Lung (tissue), 12 donors: ENCODE results near the gene GRXCR1. TPM values are rescaled to one million over a fixed set of nuclear protein-coding genes. Genes with fewer than 3 reads are reported as not detected.

Source experiments
- ATAC-seq: fragments of 200-7000 bp; cut with Tn5 transposase; one replicate; pipeline ENCODE4 v1.9.1; 2020; ENCODE audit warnings: moderate number of reproducible peaks; ENCODE audit not compliant: insufficient read depth, low FRiP score
- DNase-seq, 3 donors: peaks; one replicate each; pipeline ENCODE4 v3.0.0-alpha.2; 2013 to 2017
- H3K27ac ChIP-seq, 2 donors: one replicate each; pipeline ENCODE4 v1.5.1; 2013; ENCODE audit warnings: mild to moderate bottlenecking in 2 of 2, moderate library complexity in 2 of 2, control low read depth in 1 of 2, inconsistent platforms in 1 of 2, low read depth in 1 of 2, low read length in 1 of 2
- H3K27me3 ChIP-seq, 3 donors: one replicate each; pipeline ENCODE4 v1.5.1; 2013; ENCODE audit warnings: low read length in 2 of 3; ENCODE audit not compliant: control insufficient read depth in 3 of 3, insufficient read depth in 3 of 3
- H3K36me3 ChIP-seq, 4 donors: one replicate each; pipeline ENCODE4 v1.5.1; 2013; ENCODE audit warnings: low read length in 4 of 4, mild to moderate bottlenecking in 1 of 4, moderate library complexity in 1 of 4; ENCODE audit not compliant: control insufficient read depth in 4 of 4, insufficient read depth in 4 of 4
- H3K4me1 ChIP-seq, 5 donors: one replicate each; pipeline ENCODE4 v1.5.1; 2013; ENCODE audit warnings: low read length in 5 of 5, mild to moderate bottlenecking in 2 of 5, moderate library complexity in 1 of 5; ENCODE audit not compliant: control insufficient read depth in 5 of 5, insufficient read depth in 5 of 5
- H3K4me3 ChIP-seq: one replicate; pipeline ENCODE4 v1.5.1; 2013; ENCODE audit warnings: mild to moderate bottlenecking, control low read depth, moderate library complexity
- H3K9ac ChIP-seq, 2 donors: one replicate each; pipeline ENCODE4 v1.5.1; 2013; ENCODE audit warnings: low read length in 2 of 2, control low read depth in 1 of 2; ENCODE audit not compliant: insufficient read depth in 1 of 2
- H3K9me3 ChIP-seq, 4 donors: one replicate each; pipeline ENCODE4 v1.5.1; 2013; ENCODE audit warnings: low read length in 3 of 4, mild to moderate bottlenecking in 1 of 4, moderate library complexity in 1 of 4; ENCODE audit not compliant: control insufficient read depth in 4 of 4, insufficient read depth in 3 of 4
- CTCF ChIP-seq: IDR thresholded peaks from 2 replicates; pipeline ENCODE4 v1.5.1; 2012; ENCODE audit warnings: mild to moderate bottlenecking; ENCODE audit errors: control extremely low read depth, extremely low read depth
- WGBS, 2 donors: extraction: QIAGEN DNeasy Blood & Tissue Kit; methylation state at CpG; one replicate each; pipeline ENCODE4 v1.1.7; 2013; 5-methylcytosine and 5-hydroxymethylcytosine counted together
- polyA plus RNA-seq, 2 donors: library from polyadenylated mRNA; stranded (reverse); fragments of 200-250 nt; gene quantifications; one replicate each; pipeline ENCODE4 v1.2.1, GENCODE V29; 2013
- total RNA-seq, 2 donors: library from RNA; depleted of rRNA in 1 of 2; stranded (reverse); fragments of >200 nt in 1 of 2; gene quantifications; one replicate each; pipeline ENCODE4 v1.2.1, GENCODE V29; 2014 to 2021
- donor health status: control.
- donor health status: control.
- donor health status: Bipolar disorder and iron deficiency.
- donor health status: healthy.
- donor health status: DM: yes; HTN: yes; CAD: no.

GRXCR1 gene
- total and polyA plus RNA-seq, 4 donors: not detected

- Histone ChIP-seq H3K36me3 (no peaks in the 10 kb centered on the region), H3K27me3 (no peaks in the 10 kb centered on the region), H3K9me3 (peaks cover 0 to 1% (median 0%) of the 10 kb centered on the region in 4 donors), H3K9ac (no peak overlapping the region), H3K4me1 (no peaks in the 10 kb centered on the region), H3K4me3 (no peak overlapping the region), H3K27ac (no peak overlapping the region)
- DNase-seq: no peak
- no peak for TF ChIP-seq CTCF
- ATAC-seq: no peak
- 65 to 67% methylated on average over 6 of the region's 6 CpGs for WGBS, 2 donors
These were observed 14.6 kb downstream of the GRXCR1 start for GRCh38 chr4:42906891-42907759.

DNA sequence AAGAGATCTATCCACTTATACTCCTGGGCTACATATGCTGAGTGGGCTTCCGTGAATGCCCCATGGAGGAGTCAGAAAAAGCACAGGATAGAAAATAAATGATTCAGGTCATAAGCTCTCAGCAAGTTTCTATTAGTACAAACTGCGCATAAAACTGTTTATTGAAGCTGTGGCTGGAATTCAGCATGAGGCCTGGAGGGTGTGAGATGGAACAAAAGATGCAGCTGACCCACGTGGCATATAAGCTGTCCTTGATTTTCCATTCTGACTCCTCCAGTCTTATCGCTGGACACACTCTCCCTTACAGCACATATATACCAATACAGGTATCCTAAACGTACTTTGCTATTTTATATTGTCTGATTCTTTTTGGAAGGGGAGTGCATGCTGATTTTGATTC, 17.9 kb downstream of the GRXCR1 start:
- ATAC-seq: no peak
- H3K27ac ChIP-seq: no peak overlapping the region
- no peak for TF ChIP-seq CTCF
- no peaks in the 10 kb centered on the region for H3K4me1 ChIP-seq
- DNase-seq: no peak
- H3K9ac ChIP-seq: no peak overlapping the region
- H3K4me3 ChIP-seq: no peak overlapping the region
- H3K36me3 ChIP-seq: no peaks in the 10 kb centered on the region
- WGBS, 2 donors: 85 to 87% methylated on average over 5 of the region's 5 CpGs
- H3K27me3 ChIP-seq: no peaks in the 10 kb centered on the region
- peaks cover 0 to 4% (median 0%) of the 10 kb centered on the region in 4 donors for H3K9me3 ChIP-seq

DNA sequence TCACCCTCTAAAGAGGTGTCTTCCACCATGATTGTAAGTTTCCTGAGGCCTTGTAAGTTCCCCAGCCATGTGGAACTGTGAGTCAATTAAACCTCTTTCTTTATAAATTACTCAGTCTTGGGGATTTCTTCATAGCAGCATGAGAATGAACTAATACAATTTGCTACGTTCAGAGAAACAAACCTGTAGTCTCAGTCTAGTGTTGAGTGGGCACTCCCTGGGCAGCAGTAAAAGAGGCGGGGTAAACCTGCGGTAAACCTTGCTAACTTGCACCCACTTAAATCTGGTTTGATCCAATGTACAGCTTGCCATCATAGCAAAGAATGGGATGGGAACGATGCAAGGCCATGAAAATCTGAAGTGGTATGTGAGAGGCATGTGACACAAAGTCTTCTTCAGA, 22.4 kb downstream of the GRXCR1 start:
- no peaks in the 10 kb centered on the region for H3K27me3 ChIP-seq
- no peaks in the 10 kb centered on the region for H3K36me3 ChIP-seq
- no peaks in the 10 kb centered on the region for H3K4me1 ChIP-seq
- TF ChIP-seq CTCF: no peak
- no peak overlapping the region for H3K9ac ChIP-seq
- no peak for ATAC-seq
- WGBS, 2 donors: 85 to 91% methylated on average over 4 of the region's 4 CpGs
- H3K9me3 ChIP-seq: peaks cover 0 to 2% (median 0%) of the 10 kb centered on the region in 4 donors
- H3K27ac ChIP-seq: no peak overlapping the region
- no peak overlapping the region for H3K4me3 ChIP-seq
- DNase-seq: no peak
